Right atrium auricular region (tissue), 2 donors: ENCODE data around the gene DEXI. TPM values are rescaled to one million over a fixed set of nuclear protein-coding genes. Genes with fewer than 3 reads are reported as not detected.
"Not testable (repeated sequence)": the region's sequence is repeated elsewhere in the genome, so short reads cannot be mapped to it uniquely, and the experiment has no call there.

Source experiments
- DNase-seq: peaks from one replicate; pipeline ENCODE4 v3.0.0-alpha.2; 2019; ENCODE audit warnings: low spot score
- H3K27ac ChIP-seq, 2 donors: fragments of 200-600 bp; sonication (generic); 1 replicate in 1 of 2; 2 replicates in 1 of 2; pipeline ENCODE4 v1.5.1; 2016 to 2019
- H3K27me3 ChIP-seq, 2 donors: fragments of 200-600 bp; sonication (generic); one replicate each; pipeline versions ENCODE4 v1.5.1 to v1.6.0; 2017 to 2019
- H3K36me3 ChIP-seq: fragments of 200-600 bp; sonication (generic); one replicate; pipeline ENCODE4 v1.5.1; 2016
- H3K4me1 ChIP-seq, 2 donors: fragments of 200-600 bp; sonication (generic); one replicate each; pipeline versions ENCODE4 v1.5.1 to v1.6.0; 2017 to 2019
- H3K4me3 ChIP-seq, 2 donors: fragments of 200-600 bp; sonication (generic); 1 replicate in 1 of 2; 2 replicates in 1 of 2; pipeline ENCODE4 v1.5.1; 2017 to 2019; ENCODE audit warnings: mild to moderate bottlenecking in 1 of 2, moderate library complexity in 1 of 2
- H3K9me3 ChIP-seq, 2 donors: fragments of 200-600 bp; sonication (generic); one replicate each; pipeline ENCODE4 v1.5.1; 2019
- CTCF ChIP-seq, 2 donors: fragments of 200-600 bp; sonication (generic); IDR thresholded peaks; one replicate each; pipeline ENCODE4 v1.5.1; 2019; ENCODE audit warnings: antibody characterized with exemption in 2 of 2
- total RNA-seq, 2 donors: library from RNA; depleted of rRNA; stranded (reverse); fragments of >200 nt; gene quantifications; one replicate each; pipeline ENCODE4 v1.1.0, GENCODE V29; 2016

Gene DEXI
- total RNA-seq, 2 donors from 2014 or later: 129 to 164 TPM

GRCh38 chr16:10945065-10945787 is 3.0 kb upstream of the DEXI start:
- H3K27ac ChIP-seq: peak overlapping the region; percentile 84 to 95
- no peak for DNase-seq
- H3K4me1 ChIP-seq: peaks cover 0 to 68% of the 10 kb centered on the region in 2 donors
- H3K36me3 ChIP-seq: no peaks in the 10 kb centered on the region
- H3K4me3 ChIP-seq: peak overlapping the region; percentile 98
- H3K9me3 ChIP-seq: no peaks in the 10 kb centered on the region
- no peaks in the 10 kb centered on the region for H3K27me3 ChIP-seq
- TF ChIP-seq CTCF (IDR thresholded peaks at IDR 0.05): no peak

- H3K9me3 ChIP-seq: no peaks in the 10 kb centered on the region
- H3K4me1 ChIP-seq: peaks cover 0 to 71% of the 10 kb centered on the region in 2 donors
Measured at GRCh38 chr16:10944249-10945064, 2.2 kb upstream of the DEXI start, which contains the start of gene CLEC16A. Gene CLEC16A, plus strand, starts transcription at chr16:10944564. Its CDS starts 154 bp downstream, at chr16:10944718.

DNA sequence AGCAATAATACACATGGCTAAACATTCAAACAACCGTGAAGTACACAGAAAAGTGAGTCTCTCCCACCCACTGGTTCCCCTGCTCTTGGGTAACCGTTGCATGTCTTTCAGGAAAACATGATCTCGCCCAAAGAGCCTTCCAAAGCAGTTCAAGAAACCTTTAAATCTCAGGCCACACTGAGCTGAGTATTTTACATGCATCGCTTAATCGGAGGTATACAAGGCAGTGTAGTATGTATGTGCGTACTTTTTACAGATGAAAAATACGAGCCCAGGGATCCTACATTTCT is 741 bp upstream of the DEXI start:
- TF ChIP-seq CTCF (IDR thresholded peaks at IDR 0.05): no peak

More at GRCh38 chr16:10944249-10945064, 2.2 kb upstream of the DEXI start, which contains the start of gene CLEC16A:
- peak; percentile 97 for DNase-seq
- Histone ChIP-seq H3K36me3 (no peaks in the 10 kb centered on the region), H3K27me3 (no peaks in the 10 kb centered on the region), H3K4me3 (peak within 1 kb of the TSS; percentile 98), H3K27ac (peak within 1 kb of the TSS; percentile 94 to 95)
- TF ChIP-seq CTCF (IDR thresholded peaks at IDR 0.05): peak in 1 of 2 donors; percentile 43

DNA sequence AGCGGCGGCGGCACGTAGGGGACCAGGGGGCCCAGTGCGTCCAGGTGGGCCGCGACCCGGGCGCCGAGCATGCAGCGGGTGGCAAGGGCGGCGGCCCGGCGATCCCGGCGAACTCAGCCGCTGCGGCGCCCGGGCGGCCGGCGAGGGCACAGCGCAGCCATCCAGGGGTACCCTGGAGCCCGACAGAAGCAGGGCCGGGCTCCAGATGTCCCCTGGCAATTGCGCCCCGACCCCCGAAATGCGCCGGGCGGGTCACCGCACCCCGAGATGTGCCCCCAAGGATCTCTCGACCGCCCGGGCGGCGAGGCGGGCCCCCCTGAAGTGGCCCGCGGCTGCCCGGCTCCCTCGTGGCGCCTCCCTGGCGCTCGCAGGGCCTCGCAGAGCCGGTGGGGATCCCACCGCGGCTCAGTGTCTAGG is 325 bp downstream of the DEXI start:
- Histone ChIP-seq H3K27ac (peak overlapping the region; percentile 94 to 95), H3K4me3 (peak overlapping the region; percentile 87 to 96), H3K4me1 (peaks cover 0 to 84% of the 10 kb centered on the region in 2 donors)
- not testable (repeated sequence) for DNase-seq, H3K9me3 ChIP-seq, H3K36me3 ChIP-seq, H3K27me3 ChIP-seq

More for the DNA sequence above, 741 bp upstream of the DEXI start:
- peak overlapping the region; percentile 94 to 95 for H3K27ac ChIP-seq
- no peak for DNase-seq
- H3K9me3 ChIP-seq: no peaks in the 10 kb centered on the region
- H3K4me1 ChIP-seq: peaks cover 0 to 79% of the 10 kb centered on the region in 2 donors
- H3K36me3 ChIP-seq: no peaks in the 10 kb centered on the region
- H3K27me3 ChIP-seq: no peaks in the 10 kb centered on the region
- H3K4me3 ChIP-seq: peak overlapping the region in 1 of 2 donors; percentile 87

DNA sequence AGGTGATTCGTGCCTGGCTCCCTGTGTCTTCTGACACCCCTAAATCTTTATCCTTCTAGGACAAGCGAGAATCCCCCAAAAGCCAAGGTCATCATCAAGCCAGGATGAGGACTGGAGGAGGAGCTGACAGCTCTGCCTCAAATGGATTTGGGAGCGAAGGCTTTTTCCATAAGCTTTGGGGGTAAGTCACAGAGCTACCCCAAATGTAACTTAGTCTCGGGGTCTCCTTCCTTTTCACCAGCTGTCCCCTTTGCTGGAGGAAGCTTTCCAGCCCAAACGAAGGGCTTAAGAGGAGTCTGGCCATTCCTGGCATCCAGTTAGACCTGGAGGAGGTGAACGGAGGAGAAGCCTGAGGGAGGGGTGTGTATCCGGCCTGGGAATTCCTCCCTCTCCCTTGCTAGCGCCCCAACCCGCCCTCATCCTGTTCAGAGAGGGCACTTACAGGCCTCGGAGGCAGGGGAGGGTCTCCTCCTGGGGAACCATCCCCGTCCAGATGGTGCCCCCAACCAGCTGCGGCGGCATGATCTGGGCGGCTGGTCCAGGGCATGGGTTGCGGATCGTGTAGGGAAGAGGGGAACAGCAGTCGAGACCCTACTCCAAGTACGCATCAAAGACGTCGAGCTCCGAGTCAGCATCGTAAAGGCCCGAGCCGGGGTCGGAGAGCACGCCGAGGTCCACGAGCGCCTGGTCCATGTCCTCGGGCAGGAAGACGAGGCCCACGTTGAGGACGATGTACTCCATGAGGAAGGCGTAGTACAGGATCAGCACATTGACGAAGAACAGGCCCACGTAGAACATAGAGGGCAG is 938 bp downstream of the DEXI start:
- Histone ChIP-seq H3K27me3 (no peaks in the 10 kb centered on the region), H3K27ac (peak overlapping the region; percentile 94 to 95), H3K4me3 (peak overlapping the region; percentile 87 to 96), H3K36me3 (no peaks in the 10 kb centered on the region), H3K9me3 (no peaks in the 10 kb centered on the region), H3K4me1 (peaks cover 0 to 84% of the 10 kb centered on the region in 2 donors)
- DNase-seq: no peak
- TF ChIP-seq CTCF (IDR thresholded peaks at IDR 0.05): no peak
